Measurements from ENCODE around the gene ZNF568. TPM values are rescaled to one million over a fixed set of nuclear protein-coding genes. Genes with fewer than 3 reads are reported as not detected.

ZNF568 gene
- total RNA-seq, 2 experiments from 2014 or later: 6.2 to 6.8 TPM

DNA sequence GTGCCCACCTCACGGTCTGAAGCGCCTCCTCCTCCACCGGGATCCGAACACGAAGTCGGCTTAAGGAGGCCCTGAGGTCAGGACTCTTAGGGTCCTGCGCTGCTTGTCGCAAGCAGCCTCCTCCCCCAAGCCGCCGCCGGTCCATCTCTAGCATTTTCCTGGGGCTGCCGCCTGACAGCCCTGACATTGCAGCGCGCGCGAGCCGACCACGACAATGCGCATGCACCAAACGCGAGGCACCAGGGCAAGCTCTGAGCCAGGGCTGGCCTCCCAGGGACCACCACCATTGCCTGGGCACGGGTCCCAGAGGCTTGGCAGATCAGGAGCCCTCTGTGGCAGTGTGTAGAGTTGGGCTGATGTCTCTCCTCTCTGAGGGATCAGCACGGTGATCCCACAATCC lies 98.3 kb downstream of the ZNF568 start:
- ChIA-PET CTCF (no interaction called here), POLR2A (no interaction called here)
- Mint-ChIP-seq H3K4me3 (no peak overlapping the region), H3K27me3 (no peaks in the 10 kb centered on the region), H3K27ac (no peak overlapping the region), H3K9me3 (peaks cover 64% of the 10 kb centered on the region), H3K36me3 (ENCODE audit: low read depth) (peaks cover 3% of the 10 kb centered on the region), H3K4me1 (no peaks in the 10 kb centered on the region)
- DNase-seq: no peak

DNA sequence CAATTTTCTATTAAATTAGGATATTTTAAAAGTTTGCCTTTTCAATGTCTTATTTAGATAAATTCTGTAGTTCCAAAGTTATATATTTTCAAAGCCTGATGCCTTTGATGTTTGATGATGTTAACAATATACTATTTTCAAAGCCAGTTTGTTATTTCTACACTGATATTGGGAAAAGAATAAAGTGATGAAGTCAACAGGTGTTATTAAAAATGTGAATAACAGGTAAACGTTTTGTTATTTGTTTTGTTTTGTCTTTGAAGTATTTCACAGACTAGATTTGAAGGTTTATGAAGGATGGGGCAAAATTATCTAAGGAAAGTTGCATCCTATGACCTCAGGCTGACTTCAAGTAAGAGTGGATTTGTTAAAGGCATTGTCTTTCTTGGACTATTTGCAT lies 129.0 kb downstream of the ZNF568 start:
- no peaks in the 10 kb centered on the region for H3K4me1 Mint-ChIP-seq
- ChIA-PET POLR2A (no interaction called here), CTCF (no interaction called here)
- no peaks in the 10 kb centered on the region for H3K36me3 Mint-ChIP-seq (ENCODE audit: low read depth)
- peaks cover 30% of the 10 kb centered on the region for H3K9me3 Mint-ChIP-seq
- no peak overlapping the region for H3K4me3 Mint-ChIP-seq
- no peak overlapping the region for H3K27ac Mint-ChIP-seq
- DNase-seq: no peak
- H3K27me3 Mint-ChIP-seq: no peaks in the 10 kb centered on the region

Other genes with a start within 250 kb of the ZNF568 start
- gene ZNF461, start 249.5 kb upstream of the ZNF568 start, total RNA-seq: 1 to 10 TPM; 7.4 to 9.8 TPM
- gene ZNF567, start 228.7 kb upstream of the ZNF568 start, total RNA-seq: 10 to 100 TPM; 10.8 to 12.1 TPM
- 1 to 10 TPM; 7.4 to 9.3 TPM for gene ZNF850, start 143.5 kb upstream of the ZNF568 start, total RNA-seq
- 1 to 10 TPM; 8.0 to 9.1 TPM for gene ZNF790, start 77.9 kb upstream of the ZNF568 start, total RNA-seq
- 1 to 10 TPM; 6.0 to 6.7 TPM for gene ZNF345, start 65.5 kb upstream of the ZNF568 start, total RNA-seq
- gene ZNF829, start within 50 bp of the ZNF568 start, total RNA-seq: 1 to 10 TPM; 7.3 to 7.6 TPM
- gene ZNF420, start 162.1 kb downstream of the ZNF568 start, total RNA-seq: 10 to 100 TPM; 10.3 to 14.3 TPM